Lower leg skin (tissue), 4 donors: ENCODE results near the gene DBN1. TPM values are rescaled to one million over a fixed set of nuclear protein-coding genes. Genes with fewer than 3 reads are reported as not detected.
"Not testable (repeated sequence)": the region's sequence is repeated elsewhere in the genome, so short reads cannot be mapped to it uniquely, and the experiment has no call there.

Experiments
- DNase-seq, 2 donors: peaks; one replicate each; pipeline ENCODE4 v3.0.0-alpha.2; 2019; ENCODE audit warnings: low spot score in 2 of 2
- H3K4me3 ChIP-seq: fragments of 200-600 bp; sonication (generic); 2 replicates; pipeline ENCODE4 v1.5.1; 2017; ENCODE audit warnings: mild to moderate bottlenecking, low read depth; ENCODE audit not compliant: poor library complexity, severe bottlenecking
- CTCF ChIP-seq, 3 donors: fragments of 450-650 bp; IDR thresholded peaks; one replicate each; pipeline ENCODE4 v1.5.1; 2016; ENCODE audit warnings: antibody characterized with exemption in 3 of 3, mild to moderate bottlenecking in 3 of 3, moderate library complexity in 2 of 3
- POLR2A ChIP-seq, 2 donors: fragments of 450-650 bp; IDR thresholded peaks; one replicate each; pipeline ENCODE4 v1.6.1; 2016 to 2017; ENCODE audit warnings: antibody characterized with exemption in 2 of 2, mild to moderate bottlenecking in 1 of 2, moderate library complexity in 1 of 2
- WGBS, 2 donors: methylation state at CpG; one replicate each; pipeline ENCODE4 v1.1.5; 2018; 5-methylcytosine and 5-hydroxymethylcytosine counted together
- intact Hi-C: fragments of 100-400 bp; cut with DNase I; formaldehyde crosslinking; loops from one replicate; pipeline ENCODE4 v1.15.0; 2023; ENCODE audit warnings: low total_unique reads
- total RNA-seq, 4 donors: library from RNA; depleted of rRNA; stranded (reverse); fragments of >200 nt; gene quantifications; one replicate each; pipeline ENCODE4 v1.1.0, GENCODE V29; 2016

The DBN1 gene
- total RNA-seq, 4 donors from 2014 or later, result 14.0 to 65.5 (median 27.6) TPM

DNA sequence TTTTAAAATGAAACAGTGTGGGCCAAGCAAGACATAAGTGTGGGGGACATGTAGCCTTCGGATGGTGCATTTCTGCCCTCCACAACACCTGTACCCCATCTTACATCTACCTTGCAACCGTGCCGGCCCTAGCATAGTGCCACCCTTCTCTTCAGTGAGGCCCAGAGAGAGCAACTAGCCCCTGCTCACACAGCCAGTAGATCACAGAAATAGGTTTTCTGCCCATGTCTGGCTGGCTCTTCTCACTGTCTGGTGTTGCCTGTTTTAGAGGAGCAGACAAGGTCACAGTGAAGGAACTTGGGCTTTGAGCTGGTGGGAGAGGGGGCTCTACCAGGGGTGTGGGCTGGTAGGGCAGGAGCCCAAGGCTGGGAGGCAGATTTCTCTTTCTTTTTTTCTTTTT lies 12.8 kb upstream of the DBN1 start:
- H3K4me3 ChIP-seq, result no peak overlapping the region
- intact Hi-C loops, result no loop called here
- TF ChIP-seq POLR2A (IDR thresholded peaks at IDR 0.05) (no peak), CTCF (IDR thresholded peaks at IDR 0.05) (no peak)
- DNase-seq, result no peak
- 93 to 100% methylated on average over 3 of the region's 3 CpGs for WGBS, 2 donors

DNA sequence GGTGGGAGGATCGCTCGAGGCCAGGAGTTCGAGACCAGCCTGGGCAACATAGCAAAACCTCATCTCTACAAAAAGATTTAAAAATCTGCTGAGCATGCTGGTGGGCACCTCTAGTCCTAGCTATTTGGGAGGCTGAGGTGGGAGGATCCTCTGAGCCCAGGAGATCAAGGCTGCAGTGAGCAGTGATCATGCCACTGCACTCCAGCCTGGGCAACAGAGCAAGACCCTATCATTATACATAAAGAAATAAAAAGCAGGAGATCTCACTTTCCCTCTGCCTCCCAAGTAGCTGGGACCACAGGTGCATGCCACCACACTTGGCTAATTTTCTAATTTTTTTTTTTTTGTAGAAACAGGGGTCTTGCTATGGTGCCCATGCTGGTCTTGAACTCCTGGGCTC lies 12.3 kb upstream of the DBN1 start:
- intact Hi-C loops, result not testable (repeated sequence)
- WGBS, 2 donors, result 100% methylated on average over 3 of the region's 3 CpGs

GRCh38 chr5:177484902-177485549 lies 11.6 kb upstream of the DBN1 start:
- intact Hi-C loops, result no loop called here
- 84 to 86% methylated on average over 9 to 13 of the region's 13 CpGs for WGBS, 2 donors

More for the DNA sequence above, 12.3 kb upstream of the DBN1 start:
- not testable (repeated sequence) for DNase-seq, H3K4me3 ChIP-seq

GRCh38 chr5:177483994-177484901 lies 10.8 kb upstream of the DBN1 start:
- intact Hi-C loops, result no loop called here

More at GRCh38 chr5:177484902-177485549, 11.6 kb upstream of the DBN1 start:
- no peak overlapping the region for H3K4me3 ChIP-seq
- no peak for DNase-seq
- no peak for TF ChIP-seq POLR2A (IDR thresholded peaks at IDR 0.05)
- TF ChIP-seq CTCF (IDR thresholded peaks at IDR 0.05), result no peak

GRCh38 chr5:177483042-177483441 lies 9.6 kb upstream of the DBN1 start:
- H3K4me3 ChIP-seq, result no peak overlapping the region
- TF ChIP-seq CTCF (IDR thresholded peaks at IDR 0.05), result no peak
- TF ChIP-seq POLR2A (IDR thresholded peaks at IDR 0.05), result no peak
- no peak for DNase-seq
- WGBS, 2 donors, result 97 to 98% methylated on average over 9 of the region's 9 CpGs
- intact Hi-C loops, result no loop called here

More at GRCh38 chr5:177483994-177484901, 10.8 kb upstream of the DBN1 start:
- no peak for TF ChIP-seq CTCF (IDR thresholded peaks at IDR 0.05)
- TF ChIP-seq POLR2A (IDR thresholded peaks at IDR 0.05), result no peak
- no peak overlapping the region for H3K4me3 ChIP-seq
- DNase-seq, result no peak
- 84 to 92% methylated on average over 20 to 21 of the region's 22 CpGs for WGBS, 2 donors

GRCh38 chr5:177482359-177482795 lies 8.9 kb upstream of the DBN1 start:
- WGBS, 2 donors, result 86 to 87% methylated on average over 10 of the region's 10 CpGs
- intact Hi-C loops, result no loop called here
- TF ChIP-seq POLR2A (IDR thresholded peaks at IDR 0.05) (no peak), CTCF (IDR thresholded peaks at IDR 0.05) (no peak)
- no peak overlapping the region for H3K4me3 ChIP-seq
- DNase-seq, result no peak
